ENCODE measurements around the gene LRRC8C. TPM values are rescaled to one million over a fixed set of nuclear protein-coding genes. Genes with fewer than 3 reads are reported as not detected.
A peak's percentile ranks its signal among the peaks of the same experiment; 100 is the strongest.

Gene LRRC8C
- total and polyA plus RNA-seq, 10 of the 15 experiments (the other 5 are each of a cell fraction or from before 2014, with no cell fraction given), result 2.3 to 16.3 (median 10.8) TPM

DNA sequence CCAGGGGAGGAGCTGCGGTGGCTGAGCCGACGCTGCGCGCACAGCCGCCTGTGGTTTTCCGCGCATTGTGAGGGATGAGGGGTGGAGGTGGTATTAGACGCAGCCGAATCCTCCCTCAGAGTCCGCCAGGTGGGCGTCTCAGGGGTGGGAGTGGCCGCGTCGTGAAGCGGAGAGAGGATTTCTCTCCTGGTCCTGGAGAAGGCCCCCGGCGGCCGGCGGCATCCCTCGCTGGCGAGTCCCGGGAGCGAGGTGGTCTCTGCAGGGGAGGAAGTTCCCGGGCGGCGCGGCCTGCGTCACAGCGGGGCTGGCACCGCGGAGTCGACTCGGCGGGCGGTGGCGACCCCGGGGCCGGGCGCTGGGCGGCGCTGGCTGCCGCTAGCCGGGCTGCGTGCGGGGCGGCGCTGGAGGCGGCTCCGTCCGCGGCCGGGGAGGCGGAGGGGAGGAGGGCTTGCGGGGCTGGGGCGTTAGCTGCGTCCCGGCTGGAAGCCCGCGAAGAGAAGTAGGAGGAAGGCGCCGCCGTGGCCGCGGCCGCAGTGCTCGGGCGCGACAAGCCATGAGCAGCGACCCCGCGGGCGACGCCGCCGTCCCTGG lies at the start of gene LRRC8C (continued):
- TF ChIP-seq PKNOX1 (IDR thresholded peaks at IDR 0.05) (no peak), SIN3A (IDR thresholded peaks at IDR 0.05; ENCODE audit: low read depth, low read length) (no peak), BHLHE40 (IDR thresholded peaks at IDR 0.05; ENCODE audit: borderline replicate concordance in 1 of 2, low read depth in 2 of 2, low read length in 1 of 2) (peak in 1 of 2 experiments; percentile 64; a peak in 1 of 4 replicates), SMARCA5 (IDR thresholded peaks at IDR 0.05) (peak; percentile 98), EZH2 (IDR thresholded peaks at IDR 0.05; ENCODE audit: borderline replicate concordance, control insufficient read depth, low read depth, low read length) (no peak), BRCA1 (IDR thresholded peaks at IDR 0.05; ENCODE audit: low read depth, low read length) (no peak), RAD21 (IDR thresholded peaks at IDR 0.05; ENCODE audit: insufficient read depth, low read depth, low read length) (peak; percentile 80), IKZF2 (IDR thresholded peaks at IDR 0.05) (peak; percentile 74 to 79), ZNF622 (IDR thresholded peaks at IDR 0.05) (no peak), HDAC2 (IDR thresholded peaks at IDR 0.05) (no peak), YBX1 (IDR thresholded peaks at IDR 0.05) (no peak), E4F1 (IDR thresholded peaks at IDR 0.05; ENCODE audit: borderline replicate concordance, partially characterized antibody) (no peak), CUX1 (IDR thresholded peaks at IDR 0.05; ENCODE audit: insufficient replicate concordance, low read depth, low read length) (no peak), ZZZ3 (IDR thresholded peaks at IDR 0.05; ENCODE audit: control insufficient read depth, insufficient read length, low read depth) (no peak), NR2F1 (conservative IDR thresholded peaks at IDR 0.05) (peak; percentile 31; the same call in 1 of the 2 replicates), ZNF274 (IDR thresholded peaks at IDR 0.05; ENCODE audit: insufficient read depth, insufficient read length) (no peak)
- TF ChIP-seq, protein P1, sequence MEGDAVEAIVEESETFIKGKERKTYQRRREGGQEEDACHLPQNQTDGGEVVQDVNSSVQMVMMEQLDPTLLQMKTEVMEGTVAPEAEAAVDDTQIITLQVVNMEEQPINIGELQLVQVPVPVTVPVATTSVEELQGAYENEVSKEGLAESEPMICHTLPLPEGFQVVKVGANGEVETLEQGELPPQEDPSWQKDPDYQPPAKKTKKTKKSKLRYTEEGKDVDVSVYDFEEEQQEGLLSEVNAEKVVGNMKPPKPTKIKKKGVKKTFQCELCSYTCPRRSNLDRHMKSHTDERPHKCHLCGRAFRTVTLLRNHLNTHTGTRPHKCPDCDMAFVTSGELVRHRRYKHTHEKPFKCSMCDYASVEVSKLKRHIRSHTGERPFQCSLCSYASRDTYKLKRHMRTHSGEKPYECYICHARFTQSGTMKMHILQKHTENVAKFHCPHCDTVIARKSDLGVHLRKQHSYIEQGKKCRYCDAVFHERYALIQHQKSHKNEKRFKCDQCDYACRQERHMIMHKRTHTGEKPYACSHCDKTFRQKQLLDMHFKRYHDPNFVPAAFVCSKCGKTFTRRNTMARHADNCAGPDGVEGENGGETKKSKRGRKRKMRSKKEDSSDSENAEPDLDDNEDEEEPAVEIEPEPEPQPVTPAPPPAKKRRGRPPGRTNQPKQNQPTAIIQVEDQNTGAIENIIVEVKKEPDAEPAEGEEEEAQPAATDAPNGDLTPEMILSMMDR (IDR thresholded peaks at IDR 0.05 in 2 of 3, conservative IDR thresholded peaks at IDR 0.05 in 1 of 3; ENCODE audit: control insufficient read depth in 2 of 3, extremely low read depth in 1 of 3, insufficient read depth in 1 of 3, low read depth in 3 of 3, low read length in 3 of 3), result peak; percentile 23 to 68 (median 41); a peak in 4 of 6 replicates
- TF ChIP-seq, protein P2, sequence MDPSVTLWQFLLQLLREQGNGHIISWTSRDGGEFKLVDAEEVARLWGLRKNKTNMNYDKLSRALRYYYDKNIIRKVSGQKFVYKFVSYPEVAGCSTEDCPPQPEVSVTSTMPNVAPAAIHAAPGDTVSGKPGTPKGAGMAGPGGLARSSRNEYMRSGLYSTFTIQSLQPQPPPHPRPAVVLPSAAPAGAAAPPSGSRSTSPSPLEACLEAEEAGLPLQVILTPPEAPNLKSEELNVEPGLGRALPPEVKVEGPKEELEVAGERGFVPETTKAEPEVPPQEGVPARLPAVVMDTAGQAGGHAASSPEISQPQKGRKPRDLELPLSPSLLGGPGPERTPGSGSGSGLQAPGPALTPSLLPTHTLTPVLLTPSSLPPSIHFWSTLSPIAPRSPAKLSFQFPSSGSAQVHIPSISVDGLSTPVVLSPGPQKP (IDR thresholded peaks at IDR 0.05; ENCODE audit: low read depth, low read length), result no peak
